HG02610 (cell line): Measurements from ENCODE around the gene ZNF648.
"Not testable (repeated sequence)": the region's sequence is repeated elsewhere in the genome, so short reads cannot be mapped to it uniquely, and the experiment has no call there.

Experiments used
- ATAC-seq: cut with Tn5 transposase; IDR thresholded peaks from one replicate; pipeline ENCODE4 v1.9.1; 2021; ENCODE audit warnings: mild to moderate bottlenecking, moderate library complexity; ENCODE audit not compliant: unreplicated experiment

The ZNF648 gene

GRCh38 chr1:182080040-182080439 is 18.5 kb upstream of the ZNF648 start:
- no peak for ATAC-seq

DNA sequence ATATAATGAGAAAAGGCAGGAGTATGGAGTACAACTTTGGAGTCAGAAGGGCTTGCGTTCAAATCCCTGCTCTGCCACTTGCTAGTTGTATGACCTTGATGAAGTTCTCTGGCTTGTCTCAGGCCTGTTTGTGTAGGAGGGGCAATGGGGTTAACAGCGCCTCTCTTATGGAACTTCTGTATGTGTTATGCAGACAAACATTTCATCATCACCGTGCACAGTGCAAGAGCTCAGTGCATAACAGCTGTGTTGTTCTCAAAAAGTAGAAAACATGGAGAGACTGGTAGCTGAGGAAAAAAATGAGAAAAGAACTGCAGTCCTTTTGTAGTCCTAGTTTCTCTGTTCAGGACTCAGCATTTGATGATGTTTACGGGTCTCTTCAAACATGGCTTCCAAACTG is 10.4 kb upstream of the ZNF648 start:
- no peak for ATAC-seq

DNA sequence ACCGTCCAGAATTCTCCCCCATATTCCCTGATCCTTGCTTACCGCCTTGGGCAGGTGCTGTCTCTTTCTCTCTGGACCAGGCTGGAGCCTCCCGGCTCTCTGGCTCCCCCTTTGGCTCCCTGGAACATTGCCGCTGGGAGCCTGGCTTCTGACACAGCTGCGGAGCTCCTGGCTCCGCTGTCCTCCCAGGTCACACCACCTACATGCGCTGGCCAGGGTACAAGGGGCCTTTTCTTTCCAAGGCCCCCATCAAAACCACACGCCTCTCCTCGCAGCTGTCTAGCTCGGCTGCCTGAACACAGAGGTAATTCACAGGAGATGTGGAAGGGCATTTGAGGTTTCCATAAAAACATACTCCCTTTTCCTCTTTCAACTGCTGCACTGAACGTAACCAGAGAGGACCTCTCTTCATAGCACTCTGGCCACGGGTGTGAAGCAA is 7.5 kb upstream of the ZNF648 start:
- no peak for ATAC-seq

- no peak for ATAC-seq
Measured at GRCh38 chr1:182066934-182067333, 5.4 kb upstream of the ZNF648 start.

DNA sequence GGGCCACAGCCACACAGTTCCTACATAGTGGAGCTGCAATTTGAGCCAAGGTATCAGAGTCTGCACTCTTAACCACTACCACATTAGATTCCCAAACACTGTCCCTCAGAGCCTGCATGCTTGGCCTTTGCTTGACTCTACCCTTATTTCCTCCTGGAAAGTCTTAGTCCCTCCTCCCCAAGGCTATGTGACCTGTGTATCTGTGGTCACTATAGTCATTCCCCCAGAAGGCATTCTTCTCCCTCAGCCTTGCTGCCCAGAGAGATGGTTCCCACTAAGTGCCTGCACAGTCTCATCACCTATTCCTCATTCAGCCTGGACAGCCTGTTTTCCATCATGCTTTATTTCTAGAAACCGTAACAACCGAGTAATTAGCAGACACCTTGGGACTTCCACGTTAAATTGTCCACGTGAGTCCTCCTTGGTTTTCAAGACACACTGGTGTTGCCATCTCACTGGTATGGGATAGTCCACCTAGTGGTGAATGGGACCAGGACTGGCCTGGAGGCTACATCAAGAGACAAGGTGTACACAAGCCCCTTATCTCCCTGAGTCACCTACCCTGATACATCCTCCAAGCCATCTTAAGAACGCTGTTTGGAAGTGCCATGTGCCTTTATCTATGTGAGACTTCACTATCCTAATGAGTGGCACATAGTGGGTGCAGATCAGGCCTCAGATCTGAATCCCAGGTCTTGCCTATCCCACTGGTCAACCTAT is 3.8 kb upstream of the ZNF648 start:
- ATAC-seq: no peak

GRCh38 chr1:182064611-182065010 is 3.1 kb upstream of the ZNF648 start:
- no peak for ATAC-seq

DNA sequence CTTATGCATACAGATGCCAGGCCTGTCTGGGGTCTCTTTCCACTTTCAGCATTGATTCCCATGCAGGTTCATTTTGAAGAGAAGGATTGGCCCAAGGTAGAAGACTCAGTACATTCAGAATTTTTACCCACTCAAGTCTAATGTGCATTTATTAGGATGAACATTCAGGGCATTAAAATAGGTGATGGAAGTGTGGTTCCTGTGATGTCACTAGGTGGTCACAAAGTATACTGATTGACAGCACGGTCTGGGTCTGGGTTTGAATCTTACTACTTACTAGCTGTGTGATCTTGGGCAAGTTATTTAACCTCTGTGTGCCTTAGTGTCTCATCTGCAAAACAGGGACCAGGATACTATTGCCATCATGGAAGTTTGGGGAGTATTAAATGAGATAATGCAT is 711 bp upstream of the ZNF648 start:
- ATAC-seq: no peak

DNA sequence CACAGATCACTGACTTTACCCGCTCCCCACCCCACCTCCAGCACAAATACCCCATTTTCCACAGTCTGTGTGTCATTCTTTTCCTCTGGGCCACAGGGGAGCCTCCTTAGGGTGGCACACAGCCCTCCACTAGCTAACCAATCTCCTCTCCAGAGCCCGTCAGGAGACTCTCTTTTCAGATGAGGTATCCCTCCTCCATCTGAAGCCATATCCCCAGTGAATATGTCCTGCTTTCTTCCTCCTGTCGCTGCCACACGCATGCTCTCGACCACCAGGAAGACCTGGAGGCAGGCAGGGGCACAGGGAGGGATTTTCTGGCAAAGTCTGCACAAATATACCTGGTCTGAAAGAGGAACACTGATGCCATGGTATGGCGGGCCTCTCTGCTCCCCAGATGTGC is 635 bp downstream of the ZNF648 start:
- no peak for ATAC-seq

DNA sequence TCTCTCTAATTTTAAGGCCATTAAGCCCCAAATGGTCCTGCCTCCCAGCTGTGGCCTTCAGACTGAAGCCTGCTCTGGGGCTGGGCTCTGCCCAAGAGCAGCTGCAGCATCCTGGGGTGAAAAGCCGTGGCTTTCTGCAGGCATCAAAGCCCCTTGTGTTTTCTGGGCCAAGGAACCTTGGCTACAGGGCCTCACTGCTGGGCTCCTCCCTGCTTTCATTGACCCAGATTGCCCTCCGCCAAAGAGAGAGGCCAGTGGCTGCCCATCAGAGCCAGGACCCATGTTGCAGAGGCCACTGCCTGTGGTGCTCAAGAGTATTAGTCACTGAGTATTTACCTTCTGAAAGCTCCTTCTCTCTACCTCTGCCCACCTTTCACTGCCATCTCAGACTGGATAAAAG is 1.6 kb downstream of the ZNF648 start:
- no peak for ATAC-seq

DNA sequence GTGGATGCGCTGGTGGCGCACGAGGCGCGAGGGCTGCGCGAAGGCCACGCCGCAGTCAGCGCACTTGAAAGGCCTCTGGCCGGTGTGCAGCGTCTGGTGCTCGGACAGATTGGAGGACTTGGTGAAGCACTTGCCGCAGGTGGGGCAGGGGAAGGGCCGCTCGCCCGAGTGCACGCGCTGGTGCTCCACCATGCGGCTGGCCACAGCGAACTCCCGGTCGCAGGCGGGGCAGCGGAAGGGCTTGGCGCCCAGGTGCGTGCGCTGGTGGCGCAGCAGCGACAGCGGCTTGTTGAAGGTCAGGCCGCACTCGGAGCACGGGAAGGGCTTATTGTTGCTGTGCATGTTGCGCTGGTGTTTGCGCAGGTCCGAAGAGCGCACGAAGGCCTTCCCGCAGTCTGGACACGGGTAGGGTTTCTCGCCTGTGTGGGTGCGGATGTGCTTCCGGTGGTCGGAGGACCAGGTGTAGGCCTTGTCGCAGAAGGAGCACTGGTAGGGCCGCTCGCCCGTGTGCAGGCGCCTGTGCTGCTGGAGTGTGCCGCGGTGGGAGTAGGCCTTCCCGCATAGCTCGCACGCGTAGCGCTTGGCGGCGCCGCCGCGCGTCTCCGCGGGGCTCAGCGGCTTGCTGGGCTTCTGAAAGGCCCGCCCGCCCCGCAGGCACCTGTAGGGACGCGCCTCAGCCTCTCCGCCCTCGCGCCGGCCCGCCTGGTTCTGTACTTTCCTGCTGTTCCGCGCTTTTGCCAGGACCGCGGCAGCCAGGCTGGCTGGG is 4.7 kb downstream of the ZNF648 start:
- ATAC-seq: no peak

- no peak for ATAC-seq
Measured at GRCh38 chr1:182054698-182055326, 6.7 kb downstream of the ZNF648 start.

GRCh38 chr1:182052355-182052754 is 9.2 kb downstream of the ZNF648 start:
- ATAC-seq: no peak

DNA sequence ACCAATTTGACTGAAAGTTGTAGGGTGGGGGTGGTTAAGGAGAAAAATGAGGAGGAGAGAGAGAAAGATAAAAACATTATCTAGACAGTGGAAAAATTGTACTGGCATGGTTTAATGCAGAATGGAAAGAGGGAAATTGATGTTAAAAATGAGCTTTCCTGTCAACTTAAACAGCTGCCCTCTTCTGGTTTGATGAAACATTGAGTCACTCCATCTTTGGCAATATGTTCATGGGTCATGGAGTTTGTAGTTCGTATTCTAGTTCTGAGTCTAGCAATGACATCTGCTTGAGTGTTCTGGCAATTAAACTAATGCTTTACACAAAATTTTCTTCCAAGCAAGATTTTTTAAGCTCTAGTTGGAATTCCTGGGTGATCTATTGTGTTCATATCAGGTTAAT is 9.6 kb downstream of the ZNF648 start:
- ATAC-seq: no peak

DNA sequence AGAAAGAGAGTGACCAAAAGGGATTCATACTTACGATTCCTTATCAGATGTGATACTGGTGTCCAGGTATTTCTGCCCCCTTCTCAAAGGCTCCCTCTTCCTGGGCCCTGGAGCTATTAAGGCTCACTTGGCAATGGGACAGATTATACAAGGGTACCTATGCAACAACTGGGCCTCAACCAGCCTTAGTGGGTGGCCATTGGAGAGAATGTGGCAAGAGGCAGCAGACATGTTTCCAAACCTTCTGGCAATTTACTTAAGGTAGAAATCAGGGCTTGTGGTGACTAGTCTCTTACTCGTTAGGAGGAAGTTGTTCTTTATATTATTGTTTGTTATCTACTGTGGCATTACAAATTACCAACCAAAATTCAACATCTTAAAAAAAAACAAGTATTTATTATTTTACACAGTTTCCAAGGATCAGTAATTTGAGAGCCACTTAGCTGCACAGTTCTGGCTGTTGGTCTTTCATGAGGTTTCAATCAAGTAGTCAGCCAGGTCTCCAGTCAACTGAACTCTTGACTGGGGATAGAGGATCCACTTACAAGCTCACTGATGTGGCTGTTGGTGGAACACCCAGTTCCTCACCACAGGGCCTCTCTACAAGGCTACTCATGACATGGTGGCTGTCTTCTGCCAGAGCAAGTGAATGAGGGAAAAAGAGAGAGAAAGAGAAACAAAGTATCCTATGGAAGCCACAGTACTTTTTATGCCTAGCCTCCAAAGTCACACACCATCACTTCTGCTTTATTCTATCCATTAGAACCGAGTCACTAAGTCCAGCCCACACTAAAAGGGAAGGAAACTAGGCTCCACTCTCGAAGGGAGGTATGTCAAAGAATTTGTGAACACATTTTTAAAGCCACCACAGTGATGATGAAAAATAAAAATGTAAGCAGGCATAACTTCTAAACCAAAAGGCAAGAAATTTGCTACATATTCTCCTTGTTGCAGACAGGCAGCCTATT is 10.7 kb downstream of the ZNF648 start:
- ATAC-seq: no peak

DNA sequence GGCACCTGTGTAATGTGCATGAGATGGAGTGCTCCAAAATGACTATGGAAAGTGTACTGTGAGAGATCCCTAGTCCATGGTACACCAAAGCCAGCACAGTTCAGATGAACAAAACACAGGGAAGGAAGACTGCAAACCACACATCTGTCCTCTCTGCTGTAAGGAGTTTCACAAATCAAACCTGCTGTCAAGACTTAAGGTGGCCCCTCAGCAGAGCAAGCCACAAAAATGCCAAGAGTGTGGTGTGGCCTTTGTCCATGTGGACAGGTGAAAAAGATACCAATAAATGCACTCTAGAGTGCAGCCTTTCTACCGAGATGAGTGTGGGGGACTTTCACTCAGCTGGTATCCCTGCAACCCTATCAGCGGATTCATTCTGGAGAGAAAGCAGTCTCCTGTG is 12.9 kb downstream of the ZNF648 start:
- ATAC-seq: no peak

GRCh38 chr1:182046763-182047162 is 14.7 kb downstream of the ZNF648 start:
- ATAC-seq: no peak

DNA sequence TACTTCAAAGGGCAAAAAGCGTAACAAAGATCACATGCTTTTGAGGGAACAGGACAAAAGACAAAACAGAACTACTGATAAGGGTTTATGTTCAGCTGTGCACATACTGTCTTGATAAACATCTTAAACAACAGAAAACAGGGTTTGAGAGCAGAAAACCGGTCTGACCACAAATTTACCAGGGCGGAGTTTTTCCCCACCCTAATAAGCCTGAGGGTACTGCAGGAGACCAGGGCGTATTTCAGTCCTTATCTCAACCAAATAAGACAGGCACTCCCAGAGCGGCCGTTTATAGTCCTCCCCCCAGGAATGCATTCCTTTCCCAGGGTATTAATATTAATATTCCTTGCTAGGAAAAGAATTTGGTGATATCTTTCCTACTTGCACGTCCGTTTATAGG is 16.0 kb downstream of the ZNF648 start:
- ATAC-seq: not testable (repeated sequence)

DNA sequence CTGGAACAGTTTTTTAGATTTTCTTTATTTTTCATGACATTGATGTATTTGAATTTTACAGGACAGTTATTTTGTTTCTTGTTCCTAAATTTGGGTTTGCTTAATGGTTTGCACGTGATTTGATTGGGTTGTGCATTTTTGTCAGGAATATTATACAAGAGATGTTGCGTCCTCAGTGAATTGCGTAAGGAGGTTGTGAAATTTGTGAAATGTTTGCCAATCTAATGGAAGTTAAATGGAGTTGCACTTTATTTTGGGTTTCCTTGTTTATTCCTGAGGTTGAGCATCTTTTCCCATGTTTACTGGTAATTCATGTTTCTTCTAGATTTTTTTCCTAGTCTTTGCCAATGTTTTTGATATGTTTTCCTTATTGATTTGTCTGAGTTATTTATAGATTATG is 19.9 kb downstream of the ZNF648 start:
- ATAC-seq: no peak

GRCh38 chr1:182038220-182038619 is 23.3 kb downstream of the ZNF648 start:
- ATAC-seq: no peak

DNA sequence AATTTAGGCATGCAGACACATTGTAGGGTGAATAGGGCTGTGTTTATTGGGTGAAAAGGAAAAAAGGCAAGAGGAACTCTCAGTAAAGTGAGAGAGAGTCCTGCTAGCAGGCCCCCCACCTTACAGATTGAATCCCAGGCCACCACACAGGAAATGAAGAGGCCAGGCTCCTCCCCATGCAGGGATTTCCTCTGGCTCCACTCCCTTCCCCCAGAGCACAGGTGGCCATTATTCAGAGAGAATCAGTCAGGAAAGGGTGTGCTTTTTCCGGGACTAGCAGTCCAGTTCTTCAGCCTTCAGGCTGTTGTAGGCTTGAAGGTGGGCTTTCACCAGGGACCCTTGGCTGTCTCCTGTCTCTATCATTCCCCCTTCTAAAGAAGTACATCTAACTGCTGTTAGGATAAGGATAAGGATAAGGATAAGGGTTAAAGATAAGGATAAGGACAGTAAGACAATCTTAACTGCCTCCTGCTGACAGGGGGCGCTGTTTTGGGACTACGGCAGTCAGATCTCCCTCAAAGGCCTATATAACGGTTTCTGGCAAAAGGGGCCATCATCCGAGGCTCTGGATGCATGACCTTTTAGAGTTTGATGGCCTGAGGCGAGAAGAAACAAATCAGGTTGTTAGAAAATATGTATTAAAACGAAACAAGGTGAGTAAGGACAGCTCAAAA is 26.3 kb downstream of the ZNF648 start:
- ATAC-seq: no peak
